ENCODE measurements around the gene RBM4B.

The RBM4B gene

GRCh38 chr11:66692446-66692845 lies 14.8 kb upstream of the RBM4B start:
- TF ChIP-seq USF1 (IDR thresholded peaks at IDR 0.05) (no peak), TAF1 (IDR thresholded peaks at IDR 0.05; ENCODE audit: low read depth) (no peak), TEAD4 (IDR thresholded peaks at IDR 0.05) (no peak), MAX (IDR thresholded peaks at IDR 0.05) (no peak), YY1 (IDR thresholded peaks at IDR 0.05; ENCODE audit: low read depth) (no peak), ZBTB7A (IDR thresholded peaks at IDR 0.05; ENCODE audit: low read depth) (no peak), TCF12 (IDR thresholded peaks at IDR 0.05; ENCODE audit: low read depth) (no peak), REST (IDR thresholded peaks at IDR 0.05; ENCODE audit: low read depth) (no peak), CEBPB (IDR thresholded peaks at IDR 0.05) (no peak), EP300 (IDR thresholded peaks at IDR 0.05; ENCODE audit: borderline replicate concordance) (no peak), EGR1 (IDR thresholded peaks at IDR 0.05) (no peak), NFIC (IDR thresholded peaks at IDR 0.05) (no peak), FOXM1 (IDR thresholded peaks at IDR 0.05; ENCODE audit: borderline replicate concordance, low read depth) (no peak), RAD21 (IDR thresholded peaks at IDR 0.05; ENCODE audit: low read depth) (no peak)

DNA sequence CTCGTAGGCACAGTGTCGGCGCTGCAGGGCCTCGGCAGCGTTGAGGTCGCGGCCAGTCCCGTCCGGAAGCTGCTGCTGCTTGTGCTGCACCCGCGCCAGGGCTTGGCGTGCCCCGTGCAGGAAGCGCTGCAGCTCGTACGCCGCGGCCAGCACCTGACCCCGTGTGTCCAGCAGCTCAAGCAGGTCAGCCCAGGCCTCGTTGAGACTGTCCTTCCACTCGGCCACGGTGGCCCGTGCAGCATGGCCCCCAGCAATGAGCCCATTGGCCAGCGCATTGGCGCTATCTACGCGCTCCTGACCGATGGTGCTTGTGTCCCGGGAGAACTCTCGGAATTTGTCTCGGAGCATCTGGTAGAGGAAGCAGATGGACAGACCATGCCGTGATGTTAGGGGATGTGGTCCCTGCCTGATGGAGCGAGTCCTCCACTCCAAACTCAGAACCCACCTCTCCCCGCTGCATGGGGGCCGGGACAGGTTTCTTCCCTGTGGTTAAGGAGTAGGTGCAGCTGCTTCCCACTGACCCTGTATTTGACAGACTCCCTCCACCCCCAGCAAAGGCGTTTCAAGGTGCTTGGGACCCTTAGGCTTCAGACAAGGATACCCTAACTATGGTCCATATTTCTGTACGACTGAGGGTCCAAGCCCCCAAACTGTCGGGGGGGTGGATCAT lies 13.8 kb upstream of the RBM4B start:
- no peak for TF ChIP-seq CREB1 (IDR thresholded peaks at IDR 0.05; ENCODE audit: low read depth)
- TF ChIP-seq RAD21 (IDR thresholded peaks at IDR 0.05; ENCODE audit: low read depth): no peak
- no peak for TF ChIP-seq CEBPB (IDR thresholded peaks at IDR 0.05)
- no peak for TF ChIP-seq EP300 (IDR thresholded peaks at IDR 0.05; ENCODE audit: borderline replicate concordance)
- no peak for TF ChIP-seq USF1 (IDR thresholded peaks at IDR 0.05)
- no peak for TF ChIP-seq TAF1 (IDR thresholded peaks at IDR 0.05; ENCODE audit: low read depth)
- TF ChIP-seq TEAD4 (IDR thresholded peaks at IDR 0.05): no peak
- no peak for TF ChIP-seq YY1 (IDR thresholded peaks at IDR 0.05; ENCODE audit: low read depth)
- no peak for TF ChIP-seq FOXM1 (IDR thresholded peaks at IDR 0.05; ENCODE audit: borderline replicate concordance, low read depth)
- no peak for TF ChIP-seq TCF12 (IDR thresholded peaks at IDR 0.05; ENCODE audit: low read depth)
- no peak for TF ChIP-seq ZBTB7A (IDR thresholded peaks at IDR 0.05; ENCODE audit: low read depth)
- no peak for TF ChIP-seq NFIC (IDR thresholded peaks at IDR 0.05)
- no peak for TF ChIP-seq MAX (IDR thresholded peaks at IDR 0.05)
- TF ChIP-seq EGR1 (IDR thresholded peaks at IDR 0.05): no peak

DNA sequence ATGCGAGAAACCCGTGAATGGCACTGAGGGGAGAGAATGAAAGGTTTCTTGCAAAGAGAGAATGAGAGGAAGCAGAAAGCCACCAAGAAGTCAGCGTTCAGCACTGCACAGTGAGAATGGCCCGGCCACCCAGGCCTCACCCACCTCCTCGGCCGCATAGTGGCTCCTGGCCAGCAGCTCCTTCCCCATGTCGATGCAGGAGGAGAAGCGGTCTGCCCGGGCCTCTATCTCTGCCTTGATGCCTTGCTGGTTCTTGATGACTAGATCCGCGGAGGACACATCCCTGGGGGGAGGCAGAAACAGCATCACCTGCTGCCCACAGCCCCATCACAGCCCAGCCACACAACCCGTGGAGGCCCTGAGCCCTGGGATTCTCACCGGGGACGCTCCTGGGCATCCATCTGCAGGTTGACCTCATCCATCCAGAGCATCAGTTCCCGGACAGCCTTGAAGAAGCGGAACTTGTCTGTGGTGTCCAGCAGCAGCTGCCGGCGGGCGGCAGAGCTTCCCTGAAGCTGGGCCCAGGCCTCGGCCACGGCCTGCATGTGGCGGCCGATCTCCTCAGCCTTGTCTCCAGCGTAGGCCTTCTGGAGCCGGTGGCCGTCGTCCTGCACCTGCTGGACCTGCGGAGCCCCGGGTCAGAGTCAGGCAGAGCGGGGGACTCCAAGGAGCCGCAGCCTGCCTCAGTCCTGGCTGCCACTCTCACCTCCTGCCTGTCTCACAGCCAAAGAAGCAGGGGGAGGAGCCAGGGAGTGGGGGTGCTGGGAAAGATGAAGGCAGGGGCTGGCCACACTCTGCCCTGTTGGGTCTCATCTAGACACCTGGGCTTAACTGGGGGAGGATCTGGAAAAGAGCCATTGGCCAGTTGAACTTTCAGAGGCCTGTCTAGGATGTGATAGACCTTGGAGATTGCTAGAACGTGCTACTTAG lies 12.2 kb upstream of the RBM4B start:
- TF ChIP-seq EGR1 (IDR thresholded peaks at IDR 0.05) (no peak), CEBPB (IDR thresholded peaks at IDR 0.05) (no peak), YY1 (IDR thresholded peaks at IDR 0.05; ENCODE audit: low read depth) (no peak), NFIC (IDR thresholded peaks at IDR 0.05) (no peak), MAX (IDR thresholded peaks at IDR 0.05) (no peak), TEAD4 (IDR thresholded peaks at IDR 0.05) (no peak), TAF1 (IDR thresholded peaks at IDR 0.05; ENCODE audit: low read depth) (no peak), USF1 (IDR thresholded peaks at IDR 0.05) (no peak), TCF12 (IDR thresholded peaks at IDR 0.05; ENCODE audit: low read depth) (no peak), CREB1 (IDR thresholded peaks at IDR 0.05; ENCODE audit: low read depth) (no peak), ZBTB7A (IDR thresholded peaks at IDR 0.05; ENCODE audit: low read depth) (no peak), FOXM1 (IDR thresholded peaks at IDR 0.05; ENCODE audit: borderline replicate concordance, low read depth) (no peak), RAD21 (IDR thresholded peaks at IDR 0.05; ENCODE audit: low read depth) (no peak)

GRCh38 chr11:66688561-66689534 lies 11.2 kb upstream of the RBM4B start:
- TF ChIP-seq EP300 (IDR thresholded peaks at IDR 0.05; ENCODE audit: borderline replicate concordance): no peak

GRCh38 chr11:66687831-66688281 lies 10.2 kb upstream of the RBM4B start:
- TF ChIP-seq EP300 (IDR thresholded peaks at IDR 0.05; ENCODE audit: borderline replicate concordance) (no peak), RAD21 (IDR thresholded peaks at IDR 0.05; ENCODE audit: low read depth) (no peak), CEBPB (IDR thresholded peaks at IDR 0.05) (no peak), TAF1 (IDR thresholded peaks at IDR 0.05; ENCODE audit: low read depth) (no peak), CREB1 (IDR thresholded peaks at IDR 0.05; ENCODE audit: low read depth) (no peak), REST (IDR thresholded peaks at IDR 0.05; ENCODE audit: low read depth) (no peak), NFIC (IDR thresholded peaks at IDR 0.05) (no peak), USF1 (IDR thresholded peaks at IDR 0.05) (no peak), MAX (IDR thresholded peaks at IDR 0.05) (no peak), TEAD4 (IDR thresholded peaks at IDR 0.05) (no peak), EGR1 (IDR thresholded peaks at IDR 0.05) (no peak)

All from Ishikawa (cell line).